GM19328 (cell line): Measurements from ENCODE around the gene CD2.

ENCODE experiments used
- ATAC-seq: cut with Tn5 transposase; IDR thresholded peaks from one replicate; pipeline ENCODE4 v1.9.1; 2021; ENCODE audit warnings: mild to moderate bottlenecking, moderate library complexity; ENCODE audit not compliant: unreplicated experiment

Gene CD2

GRCh38 chr1:116759636-116760035 is 5.4 kb downstream of the CD2 start:
- ATAC-seq = no peak

- ATAC-seq = no peak
These were observed 6.3 kb downstream of the CD2 start for GRCh38 chr1:116760487-116760886.

GRCh38 chr1:116760996-116761665 is 6.9 kb downstream of the CD2 start:
- no peak for ATAC-seq

GRCh38 chr1:116762281-116762680 is 8.1 kb downstream of the CD2 start:
- ATAC-seq = no peak

GRCh38 chr1:116762781-116763115 is 8.5 kb downstream of the CD2 start:
- no peak for ATAC-seq

GRCh38 chr1:116763116-116763786 is 9.0 kb downstream of the CD2 start:
- no peak for ATAC-seq

- no peak for ATAC-seq
These were observed 9.7 kb downstream of the CD2 start for GRCh38 chr1:116763787-116764465.

GRCh38 chr1:116764466-116764898 is 10.3 kb downstream of the CD2 start:
- ATAC-seq = no peak

GRCh38 chr1:116764906-116765862 is 11.0 kb downstream of the CD2 start:
- ATAC-seq = no peak

- no peak for ATAC-seq
These were observed 11.7 kb downstream of the CD2 start for GRCh38 chr1:116765962-116766361.

- ATAC-seq = no peak
These were observed 12.6 kb downstream of the CD2 start for GRCh38 chr1:116766616-116767469.

- no peak for ATAC-seq
These were observed 13.7 kb downstream of the CD2 start for GRCh38 chr1:116767782-116768382.

GRCh38 chr1:116768416-116769103 is 14.3 kb downstream of the CD2 start:
- ATAC-seq = no peak

GRCh38 chr1:116769104-116769452 is 14.8 kb downstream of the CD2 start:
- ATAC-seq = peak; percentile 10

GRCh38 chr1:116769561-116769977 is 15.3 kb downstream of the CD2 start:
- ATAC-seq = peak; percentile 85

- ATAC-seq = no peak
These were observed 15.8 kb downstream of the CD2 start for GRCh38 chr1:116769994-116770393.

GRCh38 chr1:116770625-116771024 is 16.4 kb downstream of the CD2 start:
- no peak for ATAC-seq

GRCh38 chr1:116771997-116772647 is 17.9 kb downstream of the CD2 start:
- no peak for ATAC-seq

- no peak for ATAC-seq
These were observed 18.4 kb downstream of the CD2 start for GRCh38 chr1:116772648-116773045.
